Parathyroid adenoma (tissue), 2 donors: ENCODE data around the gene CHTF8.
A peak's percentile ranks its signal among the peaks of the same experiment; 100 is the strongest.

ENCODE experiments used
- H2AFZ ChIP-seq: fragments of 300-600 bp; sonication (generic); one replicate; pipeline ENCODE4 v1.7.0; 2017; ENCODE audit warnings: antibody characterized with exemption, mild to moderate bottlenecking
- H3K27ac ChIP-seq: fragments of 300-600 bp; sonication (generic); one replicate; pipeline ENCODE4 v1.7.0; 2017
- H3K27me3 ChIP-seq: fragments of 300-600 bp; sonication (generic); one replicate; pipeline ENCODE4 v1.7.0; 2017; ENCODE audit warnings: low read length; ENCODE audit not compliant: control insufficient read depth, insufficient read depth
- H3K36me3 ChIP-seq: fragments of 300-600 bp; sonication (generic); one replicate; pipeline ENCODE4 v1.7.0; 2017; ENCODE audit warnings: low read length; ENCODE audit not compliant: control insufficient read depth, insufficient read depth
- H3K4me1 ChIP-seq: fragments of 300-600 bp; sonication (generic); one replicate; pipeline ENCODE4 v1.7.0; 2017; ENCODE audit warnings: control low read depth
- H3K4me2 ChIP-seq: fragments of 300-600 bp; sonication (generic); one replicate; pipeline ENCODE4 v1.7.0; 2017; ENCODE audit warnings: low read length
- H3K4me3 ChIP-seq: fragments of 300-600 bp; sonication (generic); one replicate; pipeline ENCODE4 v1.7.0; 2017; ENCODE audit warnings: low read depth, low read length
- H3K79me2 ChIP-seq: fragments of 300-600 bp; sonication (generic); one replicate; pipeline ENCODE4 v1.7.0; 2017; ENCODE audit warnings: control low read depth
- H3K9ac ChIP-seq: fragments of 300-600 bp; sonication (generic); one replicate; pipeline ENCODE4 v1.7.0; 2017; ENCODE audit warnings: mild to moderate bottlenecking
- H3K9me3 ChIP-seq: fragments of 300-600 bp; sonication (generic); one replicate; pipeline ENCODE4 v1.7.0; 2017; ENCODE audit warnings: low read length; ENCODE audit not compliant: control insufficient read depth
- CTCF ChIP-seq: fragments of 300-600 bp; sonication (generic); IDR thresholded peaks from one replicate; pipeline ENCODE4 v1.7.0; 2017; ENCODE audit warnings: antibody characterized with exemption, mild to moderate bottlenecking
- donor health status: primary hyperparathyroidism.

Gene CHTF8

GRCh38 chr16:69089091-69089910, 43.1 kb downstream of the CHTF8 start:
- Histone ChIP-seq H2AFZ (peak overlapping the region; percentile 47), H3K27me3 (no peaks in the 10 kb centered on the region), H3K4me2 (peak overlapping the region; percentile 45), H3K9ac (no peak overlapping the region), H3K79me2 (no peaks in the 10 kb centered on the region), H3K4me3 (no peak overlapping the region), H3K36me3 (no peaks in the 10 kb centered on the region), H3K9me3 (no peaks in the 10 kb centered on the region), H3K4me1 (peaks cover 14% of the 10 kb centered on the region), H3K27ac (peak overlapping the region; percentile 2)
- no peak for TF ChIP-seq CTCF

- Histone ChIP-seq H3K27me3 (no peaks in the 10 kb centered on the region), H3K9ac (no peak overlapping the region), H3K36me3 (no peaks in the 10 kb centered on the region), H3K4me2 (peak overlapping the region; percentile 45), H3K79me2 (no peaks in the 10 kb centered on the region), H3K4me3 (no peak overlapping the region), H2AFZ (no peak overlapping the region), H3K9me3 (no peaks in the 10 kb centered on the region), H3K4me1 (peaks cover 14% of the 10 kb centered on the region), H3K27ac (no peak overlapping the region)
- TF ChIP-seq CTCF = no peak
These were observed 43.7 kb downstream of the CHTF8 start for GRCh38 chr16:69088684-69089083.

DNA sequence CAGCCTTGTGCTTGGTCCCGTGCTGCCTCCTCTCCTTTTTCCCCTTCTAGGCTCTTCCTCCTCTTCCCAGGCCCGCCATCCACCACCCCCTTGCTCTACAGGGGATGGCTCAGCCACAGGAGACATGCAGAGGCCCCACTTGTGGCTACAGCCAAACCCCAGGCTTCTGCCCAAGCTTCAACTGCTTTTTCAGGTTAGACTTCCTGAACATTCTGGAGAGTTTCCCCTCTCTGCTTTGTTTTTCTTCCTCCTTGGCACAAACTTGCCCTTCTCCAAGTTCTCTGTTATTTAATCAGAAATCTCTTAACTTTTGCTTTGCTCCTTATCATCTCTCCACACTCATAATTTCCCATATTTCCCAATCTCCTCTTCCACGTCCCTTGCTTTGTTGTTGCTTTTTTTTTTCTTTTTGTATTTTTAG, 45.2 kb downstream of the CHTF8 start:
- no peak overlapping the region for H3K9ac ChIP-seq
- peaks cover 14% of the 10 kb centered on the region for H3K4me1 ChIP-seq
- H3K27ac ChIP-seq = no peak overlapping the region
- no peak overlapping the region for H3K4me3 ChIP-seq
- no peak overlapping the region for H2AFZ ChIP-seq
- no peaks in the 10 kb centered on the region for H3K27me3 ChIP-seq
- H3K79me2 ChIP-seq = no peaks in the 10 kb centered on the region
- no peak for TF ChIP-seq CTCF
- no peaks in the 10 kb centered on the region for H3K9me3 ChIP-seq
- no peak overlapping the region for H3K4me2 ChIP-seq
- no peaks in the 10 kb centered on the region for H3K36me3 ChIP-seq

DNA sequence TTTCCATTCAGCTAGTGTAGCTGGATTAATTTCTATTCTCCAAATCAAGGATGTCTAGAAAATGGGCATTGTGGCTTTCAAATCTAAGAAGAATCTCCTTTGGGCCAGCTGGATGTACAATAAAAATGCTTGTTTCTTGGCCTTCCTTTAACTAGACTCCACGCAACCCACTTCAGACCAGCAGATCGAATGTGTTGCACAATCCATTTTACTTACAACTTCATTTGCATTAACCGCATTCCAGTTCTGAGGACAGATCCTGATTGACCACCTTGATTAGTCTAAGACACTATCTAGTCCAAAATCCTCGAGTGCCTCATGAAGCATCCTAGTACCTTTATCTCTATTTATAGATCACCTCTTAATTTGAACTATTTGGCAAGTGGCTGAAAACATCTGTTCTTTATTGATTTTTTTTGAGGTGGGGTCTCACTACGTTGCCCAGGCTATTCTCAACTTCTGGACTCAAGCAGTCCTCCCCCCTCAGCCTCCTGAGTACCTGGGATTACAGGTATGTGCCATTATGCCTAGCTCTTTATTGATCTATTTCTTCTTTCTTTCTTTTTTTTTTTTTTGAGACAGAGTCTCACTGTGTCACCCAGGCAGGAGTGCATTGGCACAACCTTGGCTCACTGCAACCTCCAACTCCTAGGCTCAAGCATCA, 47.2 kb downstream of the CHTF8 start:
- TF ChIP-seq CTCF = no peak
- Histone ChIP-seq H3K4me2 (no peak overlapping the region), H3K36me3 (no peaks in the 10 kb centered on the region), H3K79me2 (no peaks in the 10 kb centered on the region), H3K4me1 (peaks cover 13% of the 10 kb centered on the region), H2AFZ (no peak overlapping the region), H3K9ac (no peak overlapping the region), H3K4me3 (no peak overlapping the region), H3K27ac (no peak overlapping the region), H3K9me3 (no peaks in the 10 kb centered on the region), H3K27me3 (no peaks in the 10 kb centered on the region)
